DND-41 (cell line): ENCODE measurements around the gene TXNDC16.

ENCODE experiments used
- ATAC-seq: fragments of 200-7000 bp; cut with Tn5 transposase; 3 replicates; pipeline ENCODE4 v1.9.1; 2021; ENCODE audit warnings: low read depth; ENCODE audit not compliant: insufficient read depth
- DNase-seq: peaks from one replicate; pipeline ENCODE4 v3.0.0-alpha.2; 2020
- H2AFZ ChIP-seq: 2 replicates; pipeline ENCODE4 v1.6.0; 2012; ENCODE audit warnings: low read depth, low read length
- H3K27ac ChIP-seq: 2 replicates; pipeline ENCODE4 v1.5.1; 2012; ENCODE audit warnings: low read length, inconsistent platforms
- H3K27me3 ChIP-seq: fragments of 200-600 bp; sonication (generic); 2 replicates; pipeline ENCODE4 v1.6.0; 2012; ENCODE audit warnings: low read length, mild to moderate bottlenecking, inconsistent platforms; ENCODE audit not compliant: insufficient read depth, poor library complexity
- H3K36me3 ChIP-seq: 2 replicates; pipeline ENCODE4 v1.5.1; 2012; ENCODE audit warnings: low read length, inconsistent platforms; ENCODE audit not compliant: insufficient read depth
- H3K4me1 ChIP-seq: 2 replicates; pipeline ENCODE4 v1.5.1; 2012; ENCODE audit warnings: mild to moderate bottlenecking, low read length; ENCODE audit not compliant: insufficient read depth
- H3K4me2 ChIP-seq: 2 replicates; pipeline ENCODE4 v1.6.0; 2012; ENCODE audit warnings: mild to moderate bottlenecking, moderate library complexity, low read length, inconsistent platforms; ENCODE audit not compliant: insufficient read depth
- H3K4me3 ChIP-seq, 2 experiments: fragments of 200-600 bp in 1 of 2; shearing (Covaris generic) in 1 of 2; 2 replicates each; pipeline ENCODE4 v1.5.1; 2012 to 2016; ENCODE audit warnings: inconsistent platforms in 2 of 2, low read length in 2 of 2, mild to moderate bottlenecking in 2 of 2, low read depth in 1 of 2, moderate library complexity in 1 of 2
- H3K79me2 ChIP-seq: 2 replicates; pipeline ENCODE4 v1.6.0; 2012; ENCODE audit warnings: low read length, inconsistent platforms; ENCODE audit not compliant: insufficient read depth
- H3K9ac ChIP-seq: 2 replicates; pipeline ENCODE4 v1.6.0; 2012; ENCODE audit warnings: low read depth, mild to moderate bottlenecking, inconsistent platforms, low read length, moderate library complexity
- H3K9me3 ChIP-seq: 2 replicates; pipeline ENCODE4 v1.5.1; 2012; ENCODE audit warnings: low read length, moderate library complexity, mild to moderate bottlenecking, inconsistent platforms; ENCODE audit not compliant: insufficient read depth, severe bottlenecking
- H4K20me1 ChIP-seq: 2 replicates; pipeline ENCODE4 v1.6.0; 2012; ENCODE audit warnings: low read length; ENCODE audit not compliant: insufficient read depth
- CTCF ChIP-seq: IDR thresholded peaks from 2 replicates; pipeline ENCODE4 v1.5.1; 2012; ENCODE audit warnings: borderline replicate concordance, low read length, moderate library complexity, mild to moderate bottlenecking; ENCODE audit not compliant: poor library complexity, severe bottlenecking; ENCODE audit errors: extremely low read depth
- EZH2 ChIP-seq: IDR thresholded peaks from 3 replicates; pipeline ENCODE4 v1.6.1; 2012; ENCODE audit warnings: borderline replicate concordance, low read depth, mild to moderate bottlenecking, moderate library complexity, low read length, inconsistent platforms; ENCODE audit not compliant: severe bottlenecking

Gene TXNDC16

DNA sequence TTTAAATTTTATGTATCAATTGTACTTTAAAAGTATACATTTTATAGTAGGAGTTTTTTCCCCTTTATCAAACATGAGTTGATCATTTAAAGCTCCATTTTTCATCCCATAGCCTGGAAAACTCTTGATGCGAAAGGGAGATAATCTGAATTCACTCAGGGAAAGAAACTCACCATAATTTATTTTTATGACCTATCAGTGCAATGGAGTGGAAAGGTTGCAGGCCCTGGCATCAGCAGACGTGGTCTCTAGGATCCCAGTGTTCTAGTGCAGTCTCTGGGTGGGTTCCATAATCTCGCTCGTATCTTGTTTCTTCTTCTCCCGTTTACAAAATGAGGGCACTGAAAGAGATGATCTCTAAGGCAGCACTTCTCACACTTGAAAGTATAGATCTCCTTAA lies 153.2 kb downstream of the TXNDC16 start:
- Histone ChIP-seq H3K27ac (no peak overlapping the region), H3K4me3 (no peak overlapping the region), H2AFZ (no peak overlapping the region), H3K79me2 (no peaks in the 10 kb centered on the region), H3K4me1 (peaks cover 41% of the 10 kb centered on the region), H3K4me2 (no peak overlapping the region), H3K9me3 (peaks cover 8% of the 10 kb centered on the region), H4K20me1 (no peaks in the 10 kb centered on the region), H3K36me3 (no peaks in the 10 kb centered on the region), H3K9ac (no peak overlapping the region), H3K27me3 (no peaks in the 10 kb centered on the region)
- ATAC-seq (no peak), DNase-seq (no peak)
- TF ChIP-seq CTCF, result no peak
- TF ChIP-seq EZH2, result no peak

DNA sequence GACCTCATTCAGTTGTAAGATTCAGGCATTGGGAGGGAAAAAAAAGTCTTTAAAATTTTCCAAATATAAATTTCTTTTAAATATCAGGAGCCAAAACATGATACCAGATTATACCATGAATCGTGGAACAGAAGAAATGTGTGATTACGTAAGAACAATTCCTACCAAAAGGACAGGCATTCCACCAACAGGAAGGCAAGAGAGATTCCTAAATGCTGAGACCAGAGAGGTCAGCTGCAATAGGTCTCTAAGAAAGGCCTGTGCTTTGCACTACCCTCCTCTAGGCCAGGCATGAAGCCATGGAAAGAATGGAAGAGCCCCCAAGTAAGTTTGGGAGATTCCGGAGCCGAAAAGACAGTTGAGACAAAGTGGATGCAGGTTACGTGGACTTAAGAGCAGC lies 154.5 kb downstream of the TXNDC16 start:
- Histone ChIP-seq H3K4me3 (no peak overlapping the region), H3K9me3 (peaks cover 8% of the 10 kb centered on the region), H4K20me1 (no peaks in the 10 kb centered on the region), H2AFZ (no peak overlapping the region), H3K4me2 (no peak overlapping the region), H3K36me3 (no peaks in the 10 kb centered on the region), H3K27me3 (no peaks in the 10 kb centered on the region), H3K4me1 (peaks cover 43% of the 10 kb centered on the region), H3K27ac (no peak overlapping the region), H3K9ac (no peak overlapping the region), H3K79me2 (no peaks in the 10 kb centered on the region)
- DNase-seq, result no peak
- no peak for ATAC-seq
- TF ChIP-seq EZH2 (no peak), CTCF (no peak)

GRCh38 chr14:52395728-52396127 lies 156.6 kb downstream of the TXNDC16 start:
- H3K4me2 ChIP-seq, result no peak overlapping the region
- peaks cover 27% of the 10 kb centered on the region for H3K4me1 ChIP-seq
- H3K4me3 ChIP-seq, result no peak overlapping the region
- H3K27me3 ChIP-seq, result no peaks in the 10 kb centered on the region
- no peaks in the 10 kb centered on the region for H4K20me1 ChIP-seq
- no peak for TF ChIP-seq EZH2
- TF ChIP-seq CTCF, result no peak
- no peak for DNase-seq
- no peaks in the 10 kb centered on the region for H3K79me2 ChIP-seq
- H3K9me3 ChIP-seq, result peaks cover 8% of the 10 kb centered on the region
- no peak overlapping the region for H3K27ac ChIP-seq
- no peak overlapping the region for H2AFZ ChIP-seq
- H3K36me3 ChIP-seq, result no peaks in the 10 kb centered on the region
- ATAC-seq, result no peak
- H3K9ac ChIP-seq, result no peak overlapping the region
